Heart right ventricle (tissue), 16 donors: ENCODE results near the gene RNF123. TPM values are rescaled to one million over a fixed set of nuclear protein-coding genes. Genes with fewer than 3 reads are reported as not detected.

Source experiments
- ATAC-seq, 8 donors: fragments of 200-7000 bp; cut with Tn5 transposase; one replicate each; pipeline ENCODE4 v1.9.1; 2020; ENCODE audit warnings: mild to moderate bottlenecking in 8 of 8, moderate library complexity in 8 of 8, moderate number of reproducible peaks in 1 of 8
- DNase-seq, 2 donors: peaks; one replicate each; pipeline ENCODE4 v3.0.0-alpha.2; 2020
- H3K27ac ChIP-seq, 10 donors: fragments of 200-600 bp; sonication (generic) in 2 of 10; one replicate each; pipeline versions ENCODE4 v1.5.0 to v1.8.0; 2020 to 2022; ENCODE audit warnings: mild to moderate bottlenecking in 3 of 10
- H3K27me3 ChIP-seq, 7 donors: fragments of 200-600 bp; one replicate each; pipeline ENCODE4 v1.8.0; 2021 to 2022; ENCODE audit warnings: mild to moderate bottlenecking in 2 of 7
- H3K36me3 ChIP-seq, 9 donors: fragments of 200-600 bp; sonication (generic) in 1 of 9; one replicate each; pipeline versions ENCODE4 v1.5.0 to v1.8.0; 2020 to 2022; ENCODE audit warnings: mild to moderate bottlenecking in 2 of 9
- H3K4me1 ChIP-seq, 9 donors: fragments of 200-600 bp; sonication (generic) in 1 of 9; one replicate each; pipeline versions ENCODE4 v1.5.0 to v1.8.0; 2020 to 2022; ENCODE audit warnings: mild to moderate bottlenecking in 4 of 9
- H3K4me3 ChIP-seq, 10 donors: fragments of 200-600 bp; sonication (generic) in 2 of 10; one replicate each; pipeline versions ENCODE4 v1.5.0 to v1.8.0; 2020 to 2022; ENCODE audit warnings: mild to moderate bottlenecking in 7 of 10, moderate library complexity in 2 of 10
- H3K9me3 ChIP-seq, 11 donors: fragments of 200-600 bp in 10 of 11; sonication (generic) in 2 of 11; one replicate each; pipeline versions ENCODE4 v1.5.0 to v1.8.0; 2013 to 2022; ENCODE audit warnings: mild to moderate bottlenecking in 2 of 11, control low read depth in 1 of 11, moderate library complexity in 1 of 11
- CTCF ChIP-seq, 9 donors: fragments of 200-600 bp; sonication (generic) in 2 of 9; IDR thresholded peaks; one replicate each; pipeline versions ENCODE4 v1.5.0 to v1.8.0; 2021 to 2022; ENCODE audit warnings: antibody characterized with exemption in 9 of 9, mild to moderate bottlenecking in 5 of 9, moderate library complexity in 1 of 9
- WGBS, 2 donors: extraction: QIAGEN DNeasy Blood & Tissue Kit; methylation state at CpG; one replicate each; pipeline ENCODE4 v1.1.7; 2013; ENCODE audit warnings: inconsistent platforms in 1 of 2; 5-methylcytosine and 5-hydroxymethylcytosine counted together
- intact Hi-C, 10 donors: fragments of 100-400 bp; cut with DNase I; formaldehyde crosslinking; loops; one replicate each; pipeline versions ENCODE4 v1.11.1 to v1.14.2; 2022
- polyA plus RNA-seq, 2 donors: library from polyadenylated mRNA; stranded (reverse); fragments of 200-250 nt; gene quantifications; one replicate each; pipeline ENCODE4 v1.2.3, GENCODE V29; 2013
- total RNA-seq, 10 donors: library from RNA; stranded (reverse); fragmentation: NEBNext Ultra II Directional in 3 of 10; extraction: Animal tissue kit (Norgen Biotek cat#: 25700) in 3 of 10; gene quantifications; one replicate each; pipeline versions ENCODE4 v1.2.1 to v1.2.4, GENCODE V29; 2021 to 2023
- donor health status: Arrhythmogenic right ventricular cardiomyopathy.
- donor health status: ischemic (EF 13 %, LVEDD 7.1; RV severe dilation, severe dysfunction).
- donor health status: healthy with polysubstance abuse.
- donor health status: DM: no; HTN: yes; CAD: no.
- donor health status: DM: no; HTN: no; CAD: no.
- donor health status: ischemic (EF 25% LVEDD 6.9; RV normal size, moderate dysfunction).
- donor health status: ischemic (EF 25% LVEDD 5.7; RV mildly dilated, moderate dysfunction).
- donor health status: healthy.
- donor health status: DM: yes; HTN: yes; CAD: no.
- donor health status: Ischemic cardiomyopathy.
- donor health status: ischemic (EF 35%, LVEDD 5.7; RV mildly dilated, moderate dysfunction).
- donor health status: nonischemic (EF 11% LVEDD 7.7; RV severe dilation, severe dysfunction).
- donor health status: DM: yes; HTN: yes; CAD: no.
- donor health status: PGD.
- donor health status: ischemic (EF 29% LVEDD 5.4; RV normal size, mild dysfunction).
- donor health status: nonischemic (EF 23%, LVEDD 6.1; RV moderate dilation, normal function).

RNF123 gene
- total and polyA plus RNA-seq, 12 donors, result 23.6 to 61.8 (median 48.7) TPM

- intact Hi-C loops, result no loop called here
- Histone ChIP-seq H3K36me3 (no peaks in the 10 kb centered on the region), H3K4me1 (peaks cover 0 to 9% (median 0%) of the 10 kb centered on the region in 9 donors), H3K9me3 (no peaks in the 10 kb centered on the region), H3K27ac (no peak overlapping the region), H3K27me3 (no peaks in the 10 kb centered on the region), H3K4me3 (no peak overlapping the region)
- WGBS, 2 donors, result 93 to 95% methylated on average over 34 of the region's 34 CpGs
- ATAC-seq, result no peak
- DNase-seq, result no peak
- no peak for TF ChIP-seq CTCF (IDR thresholded peaks at IDR 0.05)
Observed at GRCh38 chr3:49662720-49663413, 26.5 kb upstream of the RNF123 start.

- Histone ChIP-seq H3K36me3 (no peaks in the 10 kb centered on the region), H3K4me1 (peaks cover 0 to 9% (median 0%) of the 10 kb centered on the region in 9 donors), H3K9me3 (no peaks in the 10 kb centered on the region), H3K4me3 (no peak overlapping the region), H3K27ac (no peak overlapping the region), H3K27me3 (no peaks in the 10 kb centered on the region)
- intact Hi-C loops, result no loop called here
- 97 to 100% methylated on average over 1 of the region's 1 CpG for WGBS, 2 donors
- no peak for DNase-seq
- no peak for ATAC-seq
- no peak for TF ChIP-seq CTCF (IDR thresholded peaks at IDR 0.05)
Observed at GRCh38 chr3:49663831-49664230, 25.5 kb upstream of the RNF123 start.

DNA sequence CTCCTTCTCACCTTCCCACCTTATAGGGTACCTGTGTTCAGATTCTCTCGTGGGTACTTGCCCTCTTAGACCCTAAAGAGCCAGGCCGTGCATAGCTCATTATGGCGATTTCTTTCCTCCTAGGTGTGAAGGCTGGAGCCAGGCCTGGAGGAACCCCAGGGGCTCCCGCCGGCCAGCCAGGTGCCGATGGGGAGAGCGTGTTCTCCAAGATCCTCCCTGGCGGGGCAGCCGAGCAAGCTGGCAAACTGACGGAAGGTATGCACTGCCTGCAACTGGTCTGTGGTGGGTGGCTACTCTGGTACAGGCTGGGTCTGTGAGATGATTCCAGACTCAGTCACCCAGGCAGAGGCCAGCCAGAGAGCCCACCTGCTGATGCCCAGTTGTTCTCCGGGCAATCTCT is 25.1 kb upstream of the RNF123 start:
- Histone ChIP-seq H3K36me3 (no peaks in the 10 kb centered on the region), H3K4me3 (no peak overlapping the region), H3K27me3 (no peaks in the 10 kb centered on the region), H3K4me1 (peaks cover 0 to 9% (median 0%) of the 10 kb centered on the region in 9 donors), H3K27ac (no peak overlapping the region), H3K9me3 (no peaks in the 10 kb centered on the region)
- DNase-seq (no peak), ATAC-seq (no peak)
- no peak for TF ChIP-seq CTCF (IDR thresholded peaks at IDR 0.05)
- whole genome bisulfite sequencing, 2 donors, result 85 to 87% methylated on average over 11 of the region's 11 CpGs
- intact Hi-C loops, result no loop called here

- TF ChIP-seq CTCF (IDR thresholded peaks at IDR 0.05), result no peak
- no peak overlapping the region for H3K4me3 ChIP-seq
- 91 to 94% methylated on average over 6 of the region's 6 CpGs for WGBS, 2 donors
- no peak for DNase-seq
- intact Hi-C loops, result loop anchor here in 2 of 10 donors (5.0 kb wide), 2 partner anchors 124 to 129 kb away; no protein-coding TSS in a partner anchor
- peak in 2 of 8 donors; percentile 10 to 30 for ATAC-seq
- H3K27ac ChIP-seq, result no peak overlapping the region
- H3K27me3 ChIP-seq, result no peaks in the 10 kb centered on the region
- H3K4me1 ChIP-seq, result peaks cover 0 to 9% (median 0%) of the 10 kb centered on the region in 9 donors
- no peaks in the 10 kb centered on the region for H3K9me3 ChIP-seq
- no peaks in the 10 kb centered on the region for H3K36me3 ChIP-seq
Observed at GRCh38 chr3:49665822-49666519, 23.4 kb upstream of the RNF123 start.
